IMR-90 (cell line): Measurements from ENCODE around the gene INMT. TPM values are rescaled to one million over a fixed set of nuclear protein-coding genes. Genes with fewer than 3 reads are reported as not detected.

Experiments used
- ATAC-seq: fragments of 200-7000 bp; cut with Tn5 transposase; 2 replicates; pipeline ENCODE4 v1.9.1; 2020; ENCODE audit warnings: low read depth, mild to moderate bottlenecking, moderate library complexity
- BruUV-seq: library from RNA; stranded (reverse); fragments of 400-500 nt; replicated peaks from 2 replicates; lab custom pipeline; 2021; lab: Mats Ljungman, UMichigan
- CTCF ChIA-PET: fragments of 300-600 bp; formaldehyde crosslinking; extraction: SDS; loops from one replicate; lab custom pipeline; 2021; ENCODE audit warnings: antibody characterized with exemption; lab: Yijun Ruan, JAX
- POLR2A ChIA-PET: fragments of 300-600 bp; sonication (Branson Sonifier 250); formaldehyde crosslinking; loops from one replicate; lab custom pipeline; 2022; ENCODE audit warnings: antibody characterized with exemption; ENCODE audit not compliant: unreplicated experiment; lab: Charles Lee
- DNase-seq: peaks from one replicate; pipeline ENCODE4 v3.0.0; 2013
- H2AFZ ChIP-seq: replicated peaks from 2 replicates; pipeline ENCODE3; 2013; ENCODE audit warnings: low read length, mild to moderate bottlenecking; ENCODE audit not compliant: poor library complexity
- H2AK5ac ChIP-seq: 2 replicates; pipeline ENCODE4 v1.6.1; 2013; ENCODE audit warnings: low read depth, low read length, inconsistent platforms
- H2AK9ac ChIP-seq: replicated peaks from 2 replicates; pipeline ENCODE3; 2013; ENCODE audit warnings: mild to moderate bottlenecking, low read depth, low read length, moderate library complexity; ENCODE audit not compliant: poor library complexity
- H2BK120ac ChIP-seq: 2 replicates; pipeline ENCODE4 v1.6.1; 2013; ENCODE audit warnings: low read depth, low read length, inconsistent platforms
- H2BK15ac ChIP-seq: 3 replicates; pipeline ENCODE4 v1.6.1; 2013; ENCODE audit warnings: low read depth, low read length, inconsistent platforms
- H2BK20ac ChIP-seq: 2 replicates; pipeline ENCODE4 v1.6.1; 2013; ENCODE audit warnings: low read depth, mild to moderate bottlenecking, inconsistent platforms, low read length, moderate library complexity
- H2BK5ac ChIP-seq: 2 replicates; pipeline ENCODE4 v1.6.1; 2013; ENCODE audit warnings: mild to moderate bottlenecking, low read depth, low read length, inconsistent platforms; ENCODE audit not compliant: poor library complexity, severe bottlenecking
- H3K14ac ChIP-seq: replicated peaks from 2 replicates; pipeline ENCODE4 v1.6.1; 2013; ENCODE audit warnings: low read depth, low read length, inconsistent platforms
- H3K18ac ChIP-seq: 2 replicates; pipeline ENCODE4 v1.6.1; 2013; ENCODE audit warnings: low read depth, low read length, control low read depth
- H3K23ac ChIP-seq: 2 replicates; pipeline ENCODE4 v1.6.1; 2013; ENCODE audit warnings: low read depth, low read length, inconsistent platforms
- H3K27ac ChIP-seq: 2 replicates; pipeline ENCODE4 v1.5.1; 2013; ENCODE audit warnings: mild to moderate bottlenecking, control low read depth, low read length; ENCODE audit not compliant: insufficient read depth
- H3K27me3 ChIP-seq: 2 replicates; pipeline ENCODE4 v1.6.1; 2013; ENCODE audit warnings: low read length; ENCODE audit not compliant: control insufficient read depth, insufficient read depth
- H3K36me3 ChIP-seq: 2 replicates; pipeline ENCODE4 v1.6.1; 2013; ENCODE audit warnings: low read length, mixed read lengths; ENCODE audit not compliant: control insufficient read depth, insufficient read depth
- H3K4ac ChIP-seq: 2 replicates; pipeline ENCODE4 v1.6.1; 2013; ENCODE audit warnings: low read depth, low read length, inconsistent platforms
- H3K4me1 ChIP-seq: 2 replicates; pipeline ENCODE4 v1.6.1; 2013; ENCODE audit warnings: low read length, mixed read lengths; ENCODE audit not compliant: control insufficient read depth, insufficient read depth
- H3K4me2 ChIP-seq: 2 replicates; pipeline ENCODE4 v1.6.1; 2013; ENCODE audit warnings: low read depth, mild to moderate bottlenecking, control low read depth, low read length, moderate library complexity
- H3K4me3 ChIP-seq: 2 replicates; pipeline ENCODE4 v1.5.1; 2013; ENCODE audit warnings: low read depth, mild to moderate bottlenecking, control low read depth, low read length, moderate library complexity; ENCODE audit not compliant: insufficient read depth
- H3K56ac ChIP-seq: 2 replicates; pipeline ENCODE4 v1.6.1; 2013; ENCODE audit warnings: low read length, inconsistent platforms; ENCODE audit not compliant: insufficient read depth; ENCODE audit errors: extremely low read depth
- H3K79me1 ChIP-seq, 2 experiments: 2 replicates each; pipeline ENCODE4 v1.6.1; 2013; ENCODE audit warnings: low read length in 2 of 2, inconsistent platforms in 1 of 2, low read depth in 1 of 2
- H3K9ac ChIP-seq: 2 replicates; pipeline ENCODE4 v1.6.1; 2013; ENCODE audit warnings: low read depth, low read length, control low read depth
- H3K9me1 ChIP-seq: 2 replicates; pipeline ENCODE4 v1.6.1; 2013; ENCODE audit warnings: low read length, inconsistent platforms; ENCODE audit not compliant: insufficient read depth
- H3K9me3 ChIP-seq: 2 replicates; pipeline ENCODE4 v1.6.1; 2013; ENCODE audit warnings: low read length; ENCODE audit not compliant: control insufficient read depth, insufficient read depth
- H4K20me1 ChIP-seq: 2 replicates; pipeline ENCODE4 v1.6.1; 2013; ENCODE audit warnings: low read length, inconsistent platforms; ENCODE audit not compliant: insufficient read depth
- H4K5ac ChIP-seq: 2 replicates; pipeline ENCODE4 v1.6.1; 2013; ENCODE audit warnings: mild to moderate bottlenecking, low read depth, low read length, control low read depth
- H4K8ac ChIP-seq, 2 experiments: 2 replicates each; pipeline ENCODE4 v1.6.1; 2013; ENCODE audit warnings: low read depth in 2 of 2, low read length in 2 of 2, control low read depth in 1 of 2, inconsistent platforms in 1 of 2
- H4K91ac ChIP-seq: 2 replicates; pipeline ENCODE4 v1.6.1; 2013; ENCODE audit warnings: low read depth, low read length, inconsistent platforms; ENCODE audit not compliant: insufficient read depth
- FOS ChIP-seq: fragments of 150-350 bp; IDR thresholded peaks from 2 replicates; pipeline ENCODE4 v1.6.1; 2016; ENCODE audit warnings: low read depth, low read length
- WGBS, 2 experiments: methylation state at CpG; one replicate each; pipeline versions ENCODE4 v1.1.5 to v1.1.7; 2013; ENCODE audit warnings: missing lambda C conversion rate in 2 of 2; ENCODE audit not compliant: insufficient read length in 1 of 2; ENCODE audit errors: extremely low coverage in 2 of 2; 5-methylcytosine and 5-hydroxymethylcytosine counted together
- dilution Hi-C: fragments of 300-500 bp; cut with HindIII; formaldehyde crosslinking; loops from one replicate; pipeline ENCODE4 v1.14.3; 2018; ENCODE audit warnings: low sequenced_read_pairs; ENCODE audit not compliant: unreplicated experiment
- in situ Hi-C: fragments of 300-500 bp; cut with MboI; formaldehyde crosslinking; loops from 3 replicates; pipeline ENCODE4 v1.14.3; 2019; ENCODE audit warnings: low sequenced_read_pairs, inconsistent platforms, mixed read lengths
- intact Hi-C: fragments of 100-400 bp; cut with micrococcal nuclease; formaldehyde crosslinking; loops from 2 replicates; pipeline ENCODE4 v1.10.0; 2022
- polyA plus RNA-seq, 3 experiments: library from polyadenylated mRNA; depleted of rRNA; stranded (reverse); fragments of >200 nt; gene quantifications; 2 replicates each; pipeline ENCODE4 v1.2.3, GENCODE V29; 2012; ENCODE audit warnings: low replicate concordance in 1 of 3
- total RNA-seq: library from RNA; depleted of rRNA; stranded (reverse); fragments of >200 nt; gene quantifications from 2 replicates; pipeline ENCODE4 v1.2.3, GENCODE V29; 2012

INMT gene
- total and polyA plus RNA-seq, 2 of the 4 experiments (the other 2 are of a cell fraction) = 0.39 to 2.2 TPM

DNA sequence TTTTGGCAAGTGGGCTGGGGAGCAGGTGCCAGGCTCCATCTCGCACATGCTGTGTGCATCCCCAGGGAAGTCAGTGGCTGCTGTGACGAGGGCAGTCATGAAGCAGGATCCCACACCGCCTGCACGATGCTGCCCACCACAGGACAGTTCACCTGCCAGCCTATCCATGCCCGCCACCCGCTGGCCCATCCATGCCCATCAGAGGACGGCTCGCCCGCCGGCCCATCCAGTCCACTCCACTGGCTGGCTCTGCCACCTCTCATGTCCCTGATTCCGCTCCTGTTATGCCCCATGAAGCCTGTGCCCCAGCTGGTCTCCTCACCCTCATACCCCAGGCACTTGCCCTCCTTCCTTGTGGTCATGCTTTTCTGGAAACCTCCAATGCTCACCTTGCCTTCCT is 18.2 kb upstream of the INMT start:
- H3K9ac ChIP-seq = no peak overlapping the region
- H3K23ac ChIP-seq = no peak overlapping the region
- H2BK15ac ChIP-seq = no peak overlapping the region
- no peaks in the 10 kb centered on the region for H3K79me1 ChIP-seq
- H3K9me3 ChIP-seq = no peaks in the 10 kb centered on the region; the same call in 1 of the 2 replicates
- no peaks in the 10 kb centered on the region for H3K4me1 ChIP-seq
- ATAC-seq (no peak), DNase-seq (no peak)
- no peak overlapping the region for H3K4me2 ChIP-seq
- intact Hi-C loops = no loop called here
- no peak overlapping the region for H4K8ac ChIP-seq
- no peak overlapping the region for H2AFZ ChIP-seq
- no TSS peak for BruUV-seq
- no peaks in the 10 kb centered on the region for H3K9me1 ChIP-seq
- no peak overlapping the region for H3K4me3 ChIP-seq
- H4K5ac ChIP-seq = no peak overlapping the region
- in situ Hi-C loops = no loop called here
- no peak overlapping the region for H3K14ac ChIP-seq
- no peak overlapping the region for H3K4ac ChIP-seq
- WGBS, 2 experiments = 50% methylated on average over 4 of the region's 11 CpGs; no CpG with 5 or more reads in 1 of the 2 experiments
- peaks cover 49% of the 10 kb centered on the region for H3K27me3 ChIP-seq
- no peak for TF ChIP-seq FOS
- no peak overlapping the region for H3K27ac ChIP-seq
- H2AK5ac ChIP-seq = no peak overlapping the region
- POLR2A ChIA-PET = no interaction called here
- H3K56ac ChIP-seq = no peak overlapping the region
- H4K91ac ChIP-seq = no peak overlapping the region
- H4K20me1 ChIP-seq = no peaks in the 10 kb centered on the region
- H3K18ac ChIP-seq = no peak overlapping the region
- no peak overlapping the region for H2BK5ac ChIP-seq
- dilution Hi-C loops = no loop called here
- CTCF ChIA-PET = no interaction called here
- H3K36me3 ChIP-seq = no peaks in the 10 kb centered on the region
- no peak overlapping the region for H2BK20ac ChIP-seq
- no peak overlapping the region for H2AK9ac ChIP-seq
- H2BK120ac ChIP-seq = no peak overlapping the region
